ENCODE data around the gene DNAJC3. TPM values are rescaled to one million over a fixed set of nuclear protein-coding genes. Genes with fewer than 3 reads are reported as not detected.

The DNAJC3 gene
- total RNA-seq, 1 experiment from 2014 or later = 21.2 TPM

DNA sequence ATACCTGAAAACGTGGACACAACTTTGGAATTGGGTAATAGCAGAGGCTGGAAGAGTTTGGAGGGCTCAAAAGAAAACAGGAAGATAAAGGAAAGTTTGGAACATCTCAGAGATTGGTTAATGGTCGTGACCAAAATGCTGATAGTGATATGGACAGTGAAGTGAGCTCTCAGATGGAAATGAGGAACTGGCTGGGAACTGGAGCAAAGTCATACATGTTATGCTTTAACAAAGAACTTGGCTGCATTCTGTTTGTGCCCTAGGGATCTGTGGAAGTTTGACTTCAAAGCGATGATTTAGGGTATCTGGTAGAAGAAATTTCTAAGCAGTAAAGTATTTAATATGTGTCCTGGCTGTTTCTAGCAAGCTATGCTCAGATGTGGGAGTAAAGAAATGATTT lies 136.2 kb downstream of the DNAJC3 start:
- Histone ChIP-seq H2BK120ac (ENCODE audit: low read depth, low read length, poor library complexity, severe bottlenecking) (no peak overlapping the region), H3K27ac (ENCODE audit: insufficient read length, low read depth, low read length) (no peak overlapping the region), H3K23ac (ENCODE audit: insufficient read length, low read depth, low read length) (no peak overlapping the region), H3K9me3 (ENCODE audit: control insufficient read depth, low read depth, low read length) (no peaks in the 10 kb centered on the region), H3K4me1 (ENCODE audit: insufficient read depth, low read length) (no peaks in the 10 kb centered on the region), H3K4ac (ENCODE audit: low read depth, low read length) (no peak overlapping the region), H3K9ac (ENCODE audit: extremely low read depth, insufficient read length, low read length) (no peak overlapping the region), H2BK5ac (ENCODE audit: insufficient read length, low read length) (no peak overlapping the region), H3K14ac (ENCODE audit: insufficient read depth, low read length) (no peak overlapping the region), H3K4me2 (ENCODE audit: insufficient read depth, insufficient read length, low read length) (no peak overlapping the region), H3K27me3 (ENCODE audit: insufficient read depth, low read length) (no peaks in the 10 kb centered on the region), H4K20me1 (ENCODE audit: control insufficient read depth, insufficient read depth, insufficient read length) (no peaks in the 10 kb centered on the region), H3T11ph (ENCODE audit: low read length) (no peak overlapping the region), H3K56ac (ENCODE audit: insufficient read length, low read depth, low read length) (no peak overlapping the region), H4K8ac (replicated peaks; ENCODE audit: insufficient read length, low read depth, low read length) (no peak overlapping the region), H2AFZ (ENCODE audit: low read length) (no peak overlapping the region), H4K91ac (ENCODE audit: insufficient read length, low read depth, low read length) (no peak overlapping the region), H3K18ac (ENCODE audit: insufficient read length, low read depth, low read length) (no peak overlapping the region), H3K79me2 (ENCODE audit: insufficient read depth, low read length) (no peaks in the 10 kb centered on the region), H3K23me2 (ENCODE audit: insufficient read length, low read depth, low read length, poor library complexity, severe bottlenecking) (no peaks in the 10 kb centered on the region), H2AK5ac (ENCODE audit: insufficient read length, low read length) (no peak overlapping the region), H3K79me1 (ENCODE audit: insufficient read depth, low read depth, low read length, poor library complexity, severe bottlenecking) (no peaks in the 10 kb centered on the region), H2BK15ac (ENCODE audit: low read depth, low read length) (no peak overlapping the region), H2BK12ac (ENCODE audit: insufficient read length, low read depth, low read length) (no peak overlapping the region), H2BK20ac (ENCODE audit: low read depth, low read length, poor library complexity, severe bottlenecking) (no peak overlapping the region), H4K5ac (ENCODE audit: insufficient read length, low read depth, low read length) (no peak overlapping the region)
- Mint-ChIP-seq H3K27me3 (ENCODE audit: low read depth) (no peaks in the 10 kb centered on the region), H3K27ac (peak overlapping the region in 1 of 3 experiments; percentile 6; a peak in 2 of 7 replicates), H3K36me3 (ENCODE audit: insufficient read depth in 1 of 3, low read depth in 3 of 3) (peaks cover 15 to 27% (median 25%) of the 10 kb centered on the region in 3 experiments), H3K4me1 (peaks cover 0 to 6% of the 10 kb centered on the region in 2 experiments; a peak in 1 of 4 replicates), H3K4me3 (no peak overlapping the region), H3K9me3 (peaks cover 10 to 19% of the 10 kb centered on the region in 2 experiments)
- no peak for DNase-seq
- no CpG with 5 or more reads among the region's 3 CpGs for WGBS (ENCODE audit: extremely low coverage, insufficient read length, low lambda C conversion rate)
- TF ChIP-seq CTCF (conservative IDR thresholded peaks at IDR 0.05) = no peak

Data from H9 (cell line).